Inflammatory macrophage treated with lipopolysaccharide for 1 hour (primary cell): ENCODE data around the gene ANOS1.
"Not testable (repeated sequence)": the region's sequence is repeated elsewhere in the genome, so short reads cannot be mapped to it uniquely, and the experiment has no call there.

Experiments used
- DNase-seq, 2 donors: peaks; one replicate each; pipeline ENCODE4 v3.0.0-alpha.2; 2020 to 2022

ANOS1 gene

GRCh38 chrX:8731559-8732395 is at the start of gene ANOS1:
Gene ANOS1, minus strand, starts transcription at chrX:8732137. Its CDS starts 101 bp downstream, at chrX:8732036.
- peak; percentile 9 to 34 for DNase-seq

GRCh38 chrX:8773117-8773516 is 41.2 kb upstream of the ANOS1 start:
- DNase-seq: no peak

DNA sequence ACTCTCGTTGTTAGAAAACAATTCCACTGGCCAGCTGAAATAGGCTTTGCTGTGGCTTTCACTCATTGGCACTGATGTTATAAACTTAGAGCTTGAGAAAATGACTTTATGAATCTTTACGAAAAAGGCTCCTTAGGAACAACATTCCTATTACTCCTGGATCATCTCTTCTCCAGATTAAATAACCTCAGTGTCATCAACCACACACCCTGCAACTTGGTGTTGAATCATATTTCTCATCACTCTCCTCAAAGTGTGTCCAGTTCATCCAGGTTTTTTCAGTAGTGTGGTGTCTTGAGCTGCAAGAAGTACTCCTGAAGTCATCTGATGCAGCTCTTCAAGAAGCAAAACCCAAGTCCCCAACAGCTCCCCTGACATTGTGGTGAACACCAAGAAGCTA is 28.1 kb upstream of the ANOS1 start:
- no peak for DNase-seq

DNA sequence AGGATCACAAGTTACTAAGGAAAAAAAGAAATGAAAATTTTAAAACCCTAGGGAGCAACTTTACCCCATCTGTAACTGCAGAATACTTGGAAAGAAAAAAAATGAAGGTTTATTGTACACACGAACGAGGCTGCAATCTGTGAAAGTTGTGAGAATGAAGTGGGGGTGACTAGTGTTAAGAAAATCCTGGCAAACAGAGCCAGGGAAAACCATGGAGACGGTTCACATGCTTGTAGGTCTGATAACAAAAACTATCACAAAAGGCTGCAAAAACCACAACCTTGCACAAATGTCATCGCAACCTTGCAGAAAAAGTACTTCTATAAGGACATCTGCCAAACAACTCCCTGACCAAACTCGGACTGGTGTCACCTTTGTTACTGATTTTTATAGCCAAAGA is 26.8 kb upstream of the ANOS1 start:
- DNase-seq: not testable (repeated sequence)

- not testable (repeated sequence) for DNase-seq
These were observed 25.9 kb upstream of the ANOS1 start for GRCh38 chrX:8757609-8758389.

- DNase-seq: no peak
These were observed 23.9 kb upstream of the ANOS1 start for GRCh38 chrX:8755813-8756212.

GRCh38 chrX:8755116-8755515 is 23.2 kb upstream of the ANOS1 start:
- DNase-seq: no peak

GRCh38 chrX:8749697-8750096 is 17.8 kb upstream of the ANOS1 start:
- no peak for DNase-seq

- DNase-seq: peak in 1 of 2 donors; percentile 16
These were observed 16.9 kb upstream of the ANOS1 start for GRCh38 chrX:8748855-8749254.

GRCh38 chrX:8743126-8743732 is 11.3 kb upstream of the ANOS1 start:
- DNase-seq: peak in 1 of 2 donors; percentile 61

- DNase-seq: no peak
These were observed 10.0 kb upstream of the ANOS1 start for GRCh38 chrX:8741981-8742380.

DNA sequence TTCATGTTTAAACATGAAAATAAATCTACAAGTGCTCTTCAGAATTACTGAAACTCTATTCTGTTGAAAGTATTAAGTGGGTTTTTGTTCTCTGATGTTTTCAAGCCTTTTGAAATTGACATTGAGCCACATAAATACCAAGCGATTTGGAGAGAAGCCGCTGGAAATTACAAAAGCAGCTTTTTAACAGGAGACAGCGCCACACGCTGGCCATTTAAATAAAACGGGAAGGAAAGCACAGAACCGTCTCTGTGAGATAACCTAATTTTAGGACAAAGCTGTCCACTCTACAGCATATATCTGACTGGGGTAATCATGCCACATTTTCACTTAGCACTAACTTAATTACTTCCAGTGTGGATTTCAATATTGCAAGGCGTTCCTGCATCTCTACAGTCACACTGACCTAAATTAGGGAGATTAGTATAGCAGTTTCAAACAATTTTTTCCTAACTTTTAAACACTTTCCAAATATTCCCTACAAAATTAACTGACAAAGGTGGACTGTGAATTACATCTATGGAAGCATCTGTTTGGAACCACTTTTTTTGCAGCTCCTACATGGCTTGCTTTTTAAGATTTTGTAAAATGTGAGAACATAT is 6.8 kb upstream of the ANOS1 start:
- DNase-seq: peak in 1 of 2 donors; percentile 57

DNA sequence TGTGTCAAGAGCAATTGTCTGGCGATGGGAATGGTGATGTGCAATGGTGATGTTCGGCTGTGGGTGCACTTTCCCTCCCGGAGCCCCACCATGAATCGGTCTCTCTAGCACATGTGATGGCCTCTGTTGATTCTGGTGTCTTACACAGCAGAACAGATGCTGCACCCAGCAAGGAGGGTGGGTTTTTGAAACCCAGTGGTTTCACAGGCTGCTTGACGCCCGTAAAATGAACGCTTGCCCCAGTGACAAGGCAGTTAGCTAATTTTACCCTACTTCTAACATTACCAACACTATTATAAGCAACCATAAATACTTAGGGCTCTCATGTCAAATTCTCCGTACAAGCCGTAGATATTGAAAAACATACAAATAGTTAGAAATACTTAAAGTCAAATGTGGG is 5.9 kb upstream of the ANOS1 start:
- DNase-seq: no peak

- no peak for DNase-seq
These were observed 952 bp downstream of the ANOS1 start for GRCh38 chrX:8730812-8731558.

DNA sequence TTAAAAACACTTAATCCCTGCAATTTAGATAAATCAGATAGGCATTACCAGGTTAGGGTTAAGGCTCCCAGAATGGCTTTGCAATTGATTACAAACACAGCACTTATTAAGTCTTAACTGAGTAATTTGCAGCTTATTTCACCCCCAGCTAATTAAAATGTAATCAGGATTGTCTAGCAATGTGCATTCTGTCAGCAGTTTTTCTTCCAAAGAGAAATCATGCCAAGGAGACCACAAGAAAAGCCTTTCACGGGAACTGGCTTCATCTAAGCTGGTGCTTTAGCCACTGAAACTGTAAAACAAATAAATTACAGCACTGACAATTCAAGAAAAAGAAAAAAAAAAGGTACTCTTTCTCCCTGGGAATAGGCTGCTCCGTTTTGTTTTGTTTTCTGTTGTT is 2.1 kb downstream of the ANOS1 start:
- no peak for DNase-seq

DNA sequence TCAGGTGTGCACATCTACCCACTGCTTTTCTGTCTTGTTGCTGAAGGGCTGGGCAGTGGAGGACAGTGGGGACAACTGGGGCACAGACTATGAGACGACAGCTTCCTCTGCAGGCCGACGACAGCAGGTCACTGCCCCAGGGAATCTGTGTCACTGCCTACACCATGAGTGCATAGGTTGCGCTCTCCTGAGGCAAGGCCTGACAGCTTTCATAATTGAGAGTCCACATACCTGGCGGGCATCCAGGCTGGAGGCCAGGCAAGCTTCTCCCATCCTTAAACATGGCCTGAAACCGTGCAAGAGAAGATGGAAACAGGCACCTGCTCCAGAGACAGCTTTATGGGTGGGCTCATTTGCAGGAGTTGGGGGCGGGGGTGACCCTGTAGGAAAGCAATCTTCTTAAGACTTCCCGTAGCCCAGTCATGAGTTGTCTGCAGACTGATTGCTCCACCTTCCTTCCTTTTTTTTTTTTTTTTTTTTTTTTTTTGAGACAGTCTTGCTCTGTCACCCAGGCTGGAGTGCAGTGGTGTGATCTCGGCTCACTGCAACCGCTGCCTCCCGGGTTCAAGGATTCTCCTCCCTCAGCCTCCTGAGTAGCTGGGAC is 2.9 kb downstream of the ANOS1 start:
- DNase-seq: no peak

GRCh38 chrX:8726031-8726652 is 5.8 kb downstream of the ANOS1 start:
- no peak for DNase-seq

DNA sequence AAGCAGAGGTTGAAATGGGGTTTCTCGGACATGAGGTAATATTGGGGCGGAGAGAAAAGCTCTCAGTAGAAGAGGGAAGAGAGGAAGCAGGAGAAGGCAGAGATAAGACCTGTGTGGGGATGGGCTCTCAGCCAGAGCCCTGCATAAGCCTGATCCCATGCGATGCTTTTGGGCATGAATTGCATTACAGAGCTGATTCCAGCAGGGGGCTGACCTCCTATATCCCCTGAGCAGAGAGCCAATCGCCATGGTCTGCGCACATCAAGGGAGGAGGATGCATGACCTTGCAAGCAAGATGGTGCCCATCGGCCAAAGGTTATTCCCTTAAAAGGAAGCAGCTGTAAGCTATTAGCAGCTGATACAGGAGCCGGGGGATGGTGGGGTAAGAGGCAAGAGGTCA is 7.6 kb downstream of the ANOS1 start:
- DNase-seq: no peak

DNA sequence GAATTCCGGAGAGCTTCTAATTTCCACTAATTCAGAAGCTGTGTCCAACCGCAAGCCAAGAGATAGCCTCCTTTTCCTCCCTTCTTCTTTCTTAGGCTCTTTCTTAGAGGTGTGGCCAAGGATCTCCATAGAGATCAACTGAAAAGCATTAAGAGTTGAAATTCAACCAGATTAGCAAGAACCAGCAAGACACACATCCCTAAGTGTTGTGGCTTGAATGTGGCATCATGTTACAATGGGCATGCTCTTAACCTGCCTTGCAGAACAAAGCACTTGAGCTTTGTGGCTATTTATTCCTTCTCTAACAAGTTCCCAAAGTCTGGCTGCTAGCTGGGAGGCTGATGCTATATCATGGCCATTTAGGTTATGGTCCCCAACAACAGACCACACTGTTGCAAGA is 10.4 kb downstream of the ANOS1 start:
- no peak for DNase-seq

- DNase-seq: no peak
These were observed 11.8 kb downstream of the ANOS1 start for GRCh38 chrX:8720136-8720535.

GRCh38 chrX:8717354-8717753 is 14.6 kb downstream of the ANOS1 start:
- no peak for DNase-seq

DNA sequence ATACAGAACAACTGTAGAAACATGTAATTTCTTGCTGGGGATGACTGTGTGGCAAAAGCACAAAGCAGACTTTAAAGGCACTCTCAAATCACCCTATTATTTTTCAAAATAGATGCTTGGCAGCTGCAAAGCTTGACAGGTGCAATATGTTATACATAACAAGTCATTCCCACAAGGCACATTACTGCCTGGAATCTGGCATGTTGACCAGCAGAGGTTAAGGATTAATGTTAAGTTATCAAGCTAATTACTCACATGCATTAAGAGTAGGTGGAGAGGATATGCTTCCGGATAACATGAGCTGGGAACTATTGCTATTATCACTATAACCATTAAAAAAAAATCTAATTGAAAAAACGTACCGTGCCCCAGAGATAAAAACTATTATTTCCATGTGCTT is 17.8 kb downstream of the ANOS1 start:
- no peak for DNase-seq
